Liver (tissue), 9 donors: ENCODE data around the gene CDH6. TPM values are rescaled to one million over a fixed set of nuclear protein-coding genes. Genes with fewer than 3 reads are reported as not detected.

ENCODE experiments used
- DNase-seq: peaks from one replicate; pipeline ENCODE4 v3.0.0-alpha.2; 2017; ENCODE audit warnings: low spot score
- H3K27ac ChIP-seq, 2 donors: one replicate each; pipeline ENCODE4 v1.7.0; 2013; ENCODE audit warnings: inconsistent platforms in 2 of 2, low read length in 2 of 2, control low read depth in 1 of 2, low read depth in 1 of 2, mild to moderate bottlenecking in 1 of 2
- H3K27me3 ChIP-seq, 4 donors: one replicate each; pipeline versions ENCODE4 v1.6.1 to v1.7.0; 2013; ENCODE audit warnings: low read length in 3 of 4, inconsistent platforms in 1 of 4, mild to moderate bottlenecking in 1 of 4, moderate library complexity in 1 of 4; ENCODE audit not compliant: control insufficient read depth in 4 of 4, insufficient read depth in 4 of 4
- H3K36me3 ChIP-seq, 4 donors: one replicate each; pipeline versions ENCODE4 v1.6.1 to v1.7.0; 2013; ENCODE audit warnings: low read length in 3 of 4, mild to moderate bottlenecking in 3 of 4, low read depth in 1 of 4, moderate library complexity in 1 of 4; ENCODE audit not compliant: control insufficient read depth in 4 of 4, insufficient read depth in 3 of 4
- H3K4me1 ChIP-seq, 4 donors: one replicate each; pipeline versions ENCODE4 v1.6.1 to v1.7.0; 2013; ENCODE audit warnings: low read length in 3 of 4, mild to moderate bottlenecking in 3 of 4, moderate library complexity in 1 of 4; ENCODE audit not compliant: control insufficient read depth in 4 of 4, insufficient read depth in 4 of 4
- H3K4me3 ChIP-seq, 3 donors: one replicate each; pipeline versions ENCODE4 v1.6.1 to v1.7.0; 2013; ENCODE audit warnings: low read length in 3 of 3, control low read depth in 1 of 3, low read depth in 1 of 3, mild to moderate bottlenecking in 1 of 3
- H3K9ac ChIP-seq, 2 donors: one replicate each; pipeline ENCODE4 v1.7.0; 2013; ENCODE audit warnings: low read length in 2 of 2, mild to moderate bottlenecking in 2 of 2, moderate library complexity in 2 of 2, control low read depth in 1 of 2, low read depth in 1 of 2
- H3K9me3 ChIP-seq, 4 donors: one replicate each; pipeline versions ENCODE4 v1.6.1 to v1.7.0; 2013; ENCODE audit warnings: low read length in 3 of 4; ENCODE audit not compliant: control insufficient read depth in 4 of 4
- EGR1 ChIP-seq, 2 donors: IDR thresholded peaks; 2 replicates each; pipeline ENCODE4 v1.6.1; 2016 to 2018; ENCODE audit warnings: antibody characterized with exemption in 2 of 2, low read depth in 2 of 2
- FOXA1 ChIP-seq: IDR thresholded peaks from 2 replicates; pipeline ENCODE4 v1.6.1; 2016; ENCODE audit warnings: antibody characterized with exemption
- GABPA ChIP-seq, 2 donors: IDR thresholded peaks in 1 of 2; conservative IDR thresholded peaks in 1 of 2; 2 replicates each; pipeline ENCODE4 v1.6.1; 2016; ENCODE audit warnings: antibody characterized with exemption in 2 of 2, mild to moderate bottlenecking in 1 of 2, moderate library complexity in 1 of 2
- HNF4A ChIP-seq, 2 donors: conservative IDR thresholded peaks; 2 replicates each; pipeline ENCODE4 v1.6.1; 2016; ENCODE audit warnings: antibody characterized with exemption in 2 of 2, mild to moderate bottlenecking in 2 of 2
- HNF4G ChIP-seq: IDR thresholded peaks from 2 replicates; pipeline ENCODE4 v1.6.1; 2016; ENCODE audit warnings: antibody characterized with exemption
- JUND ChIP-seq, 2 donors: IDR thresholded peaks; 2 replicates each; pipeline ENCODE4 v1.6.1; 2016; ENCODE audit warnings: antibody characterized with exemption in 2 of 2
- NR2F2 ChIP-seq: IDR thresholded peaks from 2 replicates; pipeline ENCODE4 v1.6.1; 2016; ENCODE audit warnings: antibody characterized with exemption
- RAD21 ChIP-seq, 2 donors: IDR thresholded peaks; 2 replicates each; pipeline ENCODE4 v1.6.1; 2016; ENCODE audit warnings: antibody characterized with exemption in 2 of 2, mild to moderate bottlenecking in 2 of 2
- TAF1 ChIP-seq: conservative IDR thresholded peaks from 2 replicates; pipeline ENCODE4 v1.6.1; 2016; ENCODE audit warnings: antibody characterized with exemption, mild to moderate bottlenecking
- YY1 ChIP-seq: IDR thresholded peaks from 2 replicates; pipeline ENCODE4 v1.6.1; 2016; ENCODE audit warnings: antibody characterized with exemption, mild to moderate bottlenecking
- WGBS: extraction: QIAGEN DNeasy Blood & Tissue Kit; methylation state at CpG from one replicate; pipeline ENCODE4 v1.1.7; 2013; 5-methylcytosine and 5-hydroxymethylcytosine counted together
- polyA plus RNA-seq, 2 donors: library from polyadenylated mRNA; stranded (reverse) in 1 of 2; unstranded in 1 of 2; fragments of 200-250 nt in 1 of 2; fragments of >200 nt in 1 of 2; fragmentation: Nextera tagmentation in 1 of 2; extraction: Ambion mirVana in 1 of 2; gene quantifications; one replicate each; pipeline versions ENCODE4 v1.2.1 to v1.2.3, GENCODE V29; 2013 to 2015
- total RNA-seq, 2 donors: library from RNA; depleted of rRNA; stranded (reverse); fragments of >200 nt; gene quantifications; one replicate each; pipeline ENCODE4 v1.2.3, GENCODE V29; 2014
- TF ChIP-seq, protein P1 (sequence below): IDR thresholded peaks from 2 replicates; pipeline ENCODE4 v1.6.1; 2016; ENCODE audit warnings: antibody characterized with exemption
- TF ChIP-seq, protein P2 (sequence below): IDR thresholded peaks from 2 replicates; pipeline ENCODE4 v1.6.1; 2016; ENCODE audit warnings: antibody characterized with exemption
- TF ChIP-seq, protein P3 (sequence below): IDR thresholded peaks from 2 replicates; pipeline ENCODE4 v1.6.1; 2016; ENCODE audit warnings: antibody characterized with exemption, mild to moderate bottlenecking
- donor health status: healthy.
- donor health status: healthy.
- donor health status: healthy.
- donor health status: healthy.
- donor health status: healthy.

The CDH6 gene
- total and polyA plus RNA-seq, 4 donors = 0.18 to 3.7 (median 0.84) TPM

DNA sequence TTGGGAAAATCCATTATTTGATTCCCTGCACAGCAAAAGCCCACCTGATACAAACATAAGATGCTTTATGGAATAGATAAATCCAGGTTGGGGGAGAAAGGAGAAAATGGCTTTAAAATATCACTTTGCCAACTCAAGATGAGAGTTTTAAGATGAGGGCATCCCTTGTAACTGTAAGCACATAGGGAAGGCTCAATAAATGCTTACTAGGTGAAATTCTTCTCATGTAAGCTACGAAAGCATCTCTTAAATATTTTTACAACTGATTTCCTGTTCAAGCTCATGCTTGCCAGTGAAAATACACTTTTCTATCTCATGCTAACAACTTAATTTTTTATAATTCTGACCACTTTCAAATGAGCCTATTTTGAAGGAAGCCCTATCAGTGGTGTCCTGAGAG lies 11.5 kb downstream of the CDH6 start:
- no peaks in the 10 kb centered on the region for H3K4me1 ChIP-seq
- no peak overlapping the region for H3K9ac ChIP-seq
- H3K27ac ChIP-seq = no peak overlapping the region
- no peaks in the 10 kb centered on the region for H3K36me3 ChIP-seq
- DNase-seq = no peak
- no peak overlapping the region for H3K4me3 ChIP-seq
- 69% methylated on average over 1 of the region's 1 CpG for WGBS
- no peak for TF ChIP-seq HNF4A (conservative IDR thresholded peaks at IDR 0.05)
- no peak for TF ChIP-seq JUND (IDR thresholded peaks at IDR 0.05)
- TF ChIP-seq GABPA (IDR thresholded peaks at IDR 0.05 in 1 of 2, conservative IDR thresholded peaks at IDR 0.05 in 1 of 2) = no peak
- no peak for TF ChIP-seq HNF4G
- TF ChIP-seq YY1 = no peak
- no peaks in the 10 kb centered on the region for H3K9me3 ChIP-seq
- H3K27me3 ChIP-seq = no peaks in the 10 kb centered on the region

DNA sequence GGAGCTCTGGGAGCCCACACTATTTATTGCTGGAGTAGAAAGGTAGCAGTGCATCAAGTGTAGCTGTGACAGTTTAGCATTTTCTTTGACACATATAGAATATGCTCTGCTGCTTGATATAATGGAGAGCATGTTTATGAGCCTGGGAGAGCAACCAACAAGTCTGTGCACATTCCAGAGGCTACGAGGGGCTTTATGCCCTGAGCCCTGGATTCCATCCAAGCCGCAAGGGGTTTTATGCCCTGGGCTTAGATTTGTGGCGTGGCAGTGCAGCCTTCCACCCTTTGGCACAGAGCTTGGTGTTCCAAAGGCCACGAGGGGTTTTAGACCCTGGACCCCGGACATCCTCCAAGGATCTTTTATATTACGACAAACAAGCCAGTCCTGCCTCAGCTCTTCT lies 14.6 kb downstream of the CDH6 start:
- WGBS = 90% methylated on average over 6 of the region's 6 CpGs
- H3K36me3 ChIP-seq = no peaks in the 10 kb centered on the region
- no peak for TF ChIP-seq TAF1
- TF ChIP-seq, protein P1, sequence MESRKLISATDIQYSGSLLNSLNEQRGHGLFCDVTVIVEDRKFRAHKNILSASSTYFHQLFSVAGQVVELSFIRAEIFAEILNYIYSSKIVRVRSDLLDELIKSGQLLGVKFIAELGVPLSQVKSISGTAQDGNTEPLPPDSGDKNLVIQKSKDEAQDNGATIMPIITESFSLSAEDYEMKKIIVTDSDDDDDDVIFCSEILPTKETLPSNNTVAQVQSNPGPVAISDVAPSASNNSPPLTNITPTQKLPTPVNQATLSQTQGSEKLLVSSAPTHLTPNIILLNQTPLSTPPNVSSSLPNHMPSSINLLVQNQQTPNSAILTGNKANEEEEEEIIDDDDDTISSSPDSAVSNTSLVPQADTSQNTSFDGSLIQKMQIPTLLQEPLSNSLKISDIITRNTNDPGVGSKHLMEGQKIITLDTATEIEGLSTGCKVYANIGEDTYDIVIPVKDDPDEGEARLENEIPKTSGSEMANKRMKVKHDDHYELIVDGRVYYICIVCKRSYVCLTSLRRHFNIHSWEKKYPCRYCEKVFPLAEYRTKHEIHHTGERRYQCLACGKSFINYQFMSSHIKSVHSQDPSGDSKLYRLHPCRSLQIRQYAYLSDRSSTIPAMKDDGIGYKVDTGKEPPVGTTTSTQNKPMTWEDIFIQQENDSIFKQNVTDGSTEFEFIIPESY = no peak

DNA sequence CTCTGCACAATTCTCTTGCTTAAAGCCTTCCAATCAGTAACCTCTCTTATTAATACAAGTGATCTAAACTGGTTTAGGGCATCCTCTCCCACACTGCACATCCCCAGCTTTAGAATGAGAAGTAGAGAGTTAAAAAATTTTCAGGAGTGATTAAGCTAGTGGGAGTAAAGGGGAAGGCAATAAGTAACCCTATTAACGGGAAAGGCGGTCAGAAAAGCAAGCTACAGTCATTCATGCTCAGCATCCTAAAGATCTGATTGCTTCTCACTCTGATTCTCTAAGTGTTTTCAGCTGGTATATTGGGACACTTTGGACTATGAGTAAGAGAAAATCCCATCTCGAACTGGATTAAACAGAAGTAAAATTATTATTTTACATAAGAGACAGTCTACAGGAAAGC lies 15.8 kb downstream of the CDH6 start:
- no peak for DNase-seq
- no peaks in the 10 kb centered on the region for H3K9me3 ChIP-seq
- no peak overlapping the region for H3K4me3 ChIP-seq
- H3K27ac ChIP-seq = no peak overlapping the region
- 77% methylated on average over 3 of the region's 3 CpGs for WGBS
- H3K9ac ChIP-seq = no peak overlapping the region
- H3K4me1 ChIP-seq = peaks cover 0 to 7% (median 2%) of the 10 kb centered on the region in 4 donors
- no peaks in the 10 kb centered on the region for H3K36me3 ChIP-seq
- H3K27me3 ChIP-seq = peaks cover 0 to 3% (median 0%) of the 10 kb centered on the region in 4 donors
- TF ChIP-seq JUND (IDR thresholded peaks at IDR 0.05) = no peak
- no peak for TF ChIP-seq EGR1 (IDR thresholded peaks at IDR 0.05; ENCODE audit: low read depth in 2 of 2)
- no peak for TF ChIP-seq FOXA1
- TF ChIP-seq, protein P2, sequence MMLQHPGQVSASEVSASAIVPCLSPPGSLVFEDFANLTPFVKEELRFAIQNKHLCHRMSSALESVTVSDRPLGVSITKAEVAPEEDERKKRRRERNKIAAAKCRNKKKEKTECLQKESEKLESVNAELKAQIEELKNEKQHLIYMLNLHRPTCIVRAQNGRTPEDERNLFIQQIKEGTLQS = no peak
- TF ChIP-seq, protein P1 = no peak
- no peak for TF ChIP-seq RAD21 (IDR thresholded peaks at IDR 0.05)
- TF ChIP-seq TAF1 = no peak
- TF ChIP-seq GABPA (IDR thresholded peaks at IDR 0.05 in 1 of 2, conservative IDR thresholded peaks at IDR 0.05 in 1 of 2) = no peak
- no peak for TF ChIP-seq NR2F2
- TF ChIP-seq, protein P3, sequence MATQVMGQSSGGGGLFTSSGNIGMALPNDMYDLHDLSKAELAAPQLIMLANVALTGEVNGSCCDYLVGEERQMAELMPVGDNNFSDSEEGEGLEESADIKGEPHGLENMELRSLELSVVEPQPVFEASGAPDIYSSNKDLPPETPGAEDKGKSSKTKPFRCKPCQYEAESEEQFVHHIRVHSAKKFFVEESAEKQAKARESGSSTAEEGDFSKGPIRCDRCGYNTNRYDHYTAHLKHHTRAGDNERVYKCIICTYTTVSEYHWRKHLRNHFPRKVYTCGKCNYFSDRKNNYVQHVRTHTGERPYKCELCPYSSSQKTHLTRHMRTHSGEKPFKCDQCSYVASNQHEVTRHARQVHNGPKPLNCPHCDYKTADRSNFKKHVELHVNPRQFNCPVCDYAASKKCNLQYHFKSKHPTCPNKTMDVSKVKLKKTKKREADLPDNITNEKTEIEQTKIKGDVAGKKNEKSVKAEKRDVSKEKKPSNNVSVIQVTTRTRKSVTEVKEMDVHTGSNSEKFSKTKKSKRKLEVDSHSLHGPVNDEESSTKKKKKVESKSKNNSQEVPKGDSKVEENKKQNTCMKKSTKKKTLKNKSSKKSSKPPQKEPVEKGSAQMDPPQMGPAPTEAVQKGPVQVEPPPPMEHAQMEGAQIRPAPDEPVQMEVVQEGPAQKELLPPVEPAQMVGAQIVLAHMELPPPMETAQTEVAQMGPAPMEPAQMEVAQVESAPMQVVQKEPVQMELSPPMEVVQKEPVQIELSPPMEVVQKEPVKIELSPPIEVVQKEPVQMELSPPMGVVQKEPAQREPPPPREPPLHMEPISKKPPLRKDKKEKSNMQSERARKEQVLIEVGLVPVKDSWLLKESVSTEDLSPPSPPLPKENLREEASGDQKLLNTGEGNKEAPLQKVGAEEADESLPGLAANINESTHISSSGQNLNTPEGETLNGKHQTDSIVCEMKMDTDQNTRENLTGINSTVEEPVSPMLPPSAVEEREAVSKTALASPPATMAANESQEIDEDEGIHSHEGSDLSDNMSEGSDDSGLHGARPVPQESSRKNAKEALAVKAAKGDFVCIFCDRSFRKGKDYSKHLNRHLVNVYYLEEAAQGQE = no peak

More for the DNA sequence above, 14.6 kb downstream of the CDH6 start:
- H3K4me3 ChIP-seq = no peak overlapping the region
- H3K9me3 ChIP-seq = no peaks in the 10 kb centered on the region
- no peak overlapping the region for H3K27ac ChIP-seq
- no peak overlapping the region for H3K9ac ChIP-seq
- H3K27me3 ChIP-seq = peaks cover 0 to 1% (median 0%) of the 10 kb centered on the region in 4 donors
- H3K4me1 ChIP-seq = no peaks in the 10 kb centered on the region
- no peak for DNase-seq
